NB4 (cell line): ENCODE measurements around the gene SAMD11.

Experiments used
- POLR2A ChIP-seq: IDR thresholded peaks from 2 replicates; pipeline ENCODE4 v1.6.1; 2011; ENCODE audit warnings: mild to moderate bottlenecking; ENCODE audit not compliant: insufficient read length; ENCODE audit errors: extremely low read depth
- TF ChIP-seq, protein P1 (sequence below): IDR thresholded peaks from one replicate; pipeline ENCODE4 v1.5.1; 2012; ENCODE audit warnings: low read depth, low read length

- TF ChIP-seq, protein P1, sequence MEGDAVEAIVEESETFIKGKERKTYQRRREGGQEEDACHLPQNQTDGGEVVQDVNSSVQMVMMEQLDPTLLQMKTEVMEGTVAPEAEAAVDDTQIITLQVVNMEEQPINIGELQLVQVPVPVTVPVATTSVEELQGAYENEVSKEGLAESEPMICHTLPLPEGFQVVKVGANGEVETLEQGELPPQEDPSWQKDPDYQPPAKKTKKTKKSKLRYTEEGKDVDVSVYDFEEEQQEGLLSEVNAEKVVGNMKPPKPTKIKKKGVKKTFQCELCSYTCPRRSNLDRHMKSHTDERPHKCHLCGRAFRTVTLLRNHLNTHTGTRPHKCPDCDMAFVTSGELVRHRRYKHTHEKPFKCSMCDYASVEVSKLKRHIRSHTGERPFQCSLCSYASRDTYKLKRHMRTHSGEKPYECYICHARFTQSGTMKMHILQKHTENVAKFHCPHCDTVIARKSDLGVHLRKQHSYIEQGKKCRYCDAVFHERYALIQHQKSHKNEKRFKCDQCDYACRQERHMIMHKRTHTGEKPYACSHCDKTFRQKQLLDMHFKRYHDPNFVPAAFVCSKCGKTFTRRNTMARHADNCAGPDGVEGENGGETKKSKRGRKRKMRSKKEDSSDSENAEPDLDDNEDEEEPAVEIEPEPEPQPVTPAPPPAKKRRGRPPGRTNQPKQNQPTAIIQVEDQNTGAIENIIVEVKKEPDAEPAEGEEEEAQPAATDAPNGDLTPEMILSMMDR = no peak
- no peak for TF ChIP-seq POLR2A
These were observed 5.3 kb downstream of the SAMD11 start for GRCh38 chr1:928825-929661.
